Liver (tissue), 3 donors: ENCODE data around the gene TGFBR1.

Source experiments
- CTCF ChIP-seq: fragments of 150-350 bp; IDR thresholded peaks from 2 replicates; pipeline ENCODE4 v1.5.1; 2017; ENCODE audit warnings: improper control_type of control experiment, low read depth, low read length; ENCODE audit not compliant: missing input control
- EGR1 ChIP-seq, 2 donors: IDR thresholded peaks; 2 replicates each; pipeline ENCODE4 v1.6.1; 2016 to 2018; ENCODE audit warnings: antibody characterized with exemption in 2 of 2, low read depth in 2 of 2
- GABPA ChIP-seq, 2 donors: IDR thresholded peaks in 1 of 2; conservative IDR thresholded peaks in 1 of 2; 2 replicates each; pipeline ENCODE4 v1.6.1; 2016; ENCODE audit warnings: antibody characterized with exemption in 2 of 2, mild to moderate bottlenecking in 1 of 2, moderate library complexity in 1 of 2
- HNF4A ChIP-seq, 2 donors: conservative IDR thresholded peaks; 2 replicates each; pipeline ENCODE4 v1.6.1; 2016; ENCODE audit warnings: antibody characterized with exemption in 2 of 2, mild to moderate bottlenecking in 2 of 2
- HNF4G ChIP-seq: IDR thresholded peaks from 2 replicates; pipeline ENCODE4 v1.6.1; 2016; ENCODE audit warnings: antibody characterized with exemption
- RAD21 ChIP-seq, 2 donors: IDR thresholded peaks; 2 replicates each; pipeline ENCODE4 v1.6.1; 2016; ENCODE audit warnings: antibody characterized with exemption in 2 of 2, mild to moderate bottlenecking in 2 of 2
- RXRA ChIP-seq, 2 donors: IDR thresholded peaks; 2 replicates each; pipeline ENCODE4 v1.6.1; 2017 to 2018; ENCODE audit warnings: antibody characterized with exemption in 2 of 2, mild to moderate bottlenecking in 1 of 2
- TAF1 ChIP-seq: conservative IDR thresholded peaks from 2 replicates; pipeline ENCODE4 v1.6.1; 2016; ENCODE audit warnings: antibody characterized with exemption, mild to moderate bottlenecking
- ZBTB33 ChIP-seq: IDR thresholded peaks from 2 replicates; pipeline ENCODE4 v1.6.1; 2016; ENCODE audit warnings: antibody characterized with exemption
- donor health status: healthy.
- donor health status: healthy.

- no peak for TF ChIP-seq CTCF
- TF ChIP-seq TAF1 = no peak
- TF ChIP-seq GABPA (IDR thresholded peaks at IDR 0.05 in 1 of 2, conservative IDR thresholded peaks at IDR 0.05 in 1 of 2) = no peak
- TF ChIP-seq RXRA (IDR thresholded peaks at IDR 0.05) = no peak
- no peak for TF ChIP-seq RAD21 (IDR thresholded peaks at IDR 0.05)
- TF ChIP-seq HNF4A (conservative IDR thresholded peaks at IDR 0.05) = no peak
- no peak for TF ChIP-seq EGR1 (IDR thresholded peaks at IDR 0.05; ENCODE audit: low read depth in 2 of 2)
- TF ChIP-seq ZBTB33 = no peak
- TF ChIP-seq HNF4G = no peak
These were observed 28.3 kb upstream of the TGFBR1 start for GRCh38 chr9:99076483-99077171.
